ENCODE data around the gene DHFR.

- TF ChIP-seq EGR1 (IDR thresholded peaks at IDR 0.05; ENCODE audit: low read depth): no peak
- no peak for TF ChIP-seq RAD21 (IDR thresholded peaks at IDR 0.05; ENCODE audit: low read depth)
- no peak for TF ChIP-seq TCF7L2 (IDR thresholded peaks at IDR 0.05; ENCODE audit: borderline replicate concordance, extremely low read depth, insufficient read depth, insufficient read length)
- TF ChIP-seq CTCF (IDR thresholded peaks at IDR 0.05 in 2 of 3, conservative IDR thresholded peaks at IDR 0.05 in 1 of 3; ENCODE audit: borderline replicate concordance in 1 of 3, insufficient read depth in 1 of 3, low read depth in 2 of 3, low read length in 2 of 3): peak in 2 of 3 experiments; percentile 25 to 33; a peak in 2 of 6 replicates
- TF ChIP-seq EZH2phosphoT487 (IDR thresholded peaks at IDR 0.05; ENCODE audit: borderline replicate concordance): no peak
- TF ChIP-seq EZH2 (IDR thresholded peaks at IDR 0.05): no peak
- TF ChIP-seq MAX (IDR thresholded peaks at IDR 0.05): no peak
- no peak for TF ChIP-seq POLR2A (IDR thresholded peaks at IDR 0.05; ENCODE audit: borderline replicate concordance, extremely low read depth, insufficient read depth, insufficient read length)
- no peak for TF ChIP-seq POLR2AphosphoS5 (IDR thresholded peaks at IDR 0.05; ENCODE audit: low read depth, low read length)
- TF ChIP-seq, protein P1, sequence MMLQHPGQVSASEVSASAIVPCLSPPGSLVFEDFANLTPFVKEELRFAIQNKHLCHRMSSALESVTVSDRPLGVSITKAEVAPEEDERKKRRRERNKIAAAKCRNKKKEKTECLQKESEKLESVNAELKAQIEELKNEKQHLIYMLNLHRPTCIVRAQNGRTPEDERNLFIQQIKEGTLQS (IDR thresholded peaks at IDR 0.05): no peak
- TF ChIP-seq ZFX (IDR thresholded peaks at IDR 0.05): no peak
- TF ChIP-seq YY1 (IDR thresholded peaks at IDR 0.05; ENCODE audit: extremely low read depth, insufficient replicate concordance, low read depth, low read length): no peak
- no peak for TF ChIP-seq REST (IDR thresholded peaks at IDR 0.05; ENCODE audit: low read depth)
- TF ChIP-seq CEBPB (IDR thresholded peaks at IDR 0.05; ENCODE audit: low read depth): no peak
These were observed 1.6 kb upstream of the DHFR start for GRCh38 chr5:80656425-80656824.

Measured in HCT116 (cell line).